ENCODE data around the gene SSRP1.

DNA sequence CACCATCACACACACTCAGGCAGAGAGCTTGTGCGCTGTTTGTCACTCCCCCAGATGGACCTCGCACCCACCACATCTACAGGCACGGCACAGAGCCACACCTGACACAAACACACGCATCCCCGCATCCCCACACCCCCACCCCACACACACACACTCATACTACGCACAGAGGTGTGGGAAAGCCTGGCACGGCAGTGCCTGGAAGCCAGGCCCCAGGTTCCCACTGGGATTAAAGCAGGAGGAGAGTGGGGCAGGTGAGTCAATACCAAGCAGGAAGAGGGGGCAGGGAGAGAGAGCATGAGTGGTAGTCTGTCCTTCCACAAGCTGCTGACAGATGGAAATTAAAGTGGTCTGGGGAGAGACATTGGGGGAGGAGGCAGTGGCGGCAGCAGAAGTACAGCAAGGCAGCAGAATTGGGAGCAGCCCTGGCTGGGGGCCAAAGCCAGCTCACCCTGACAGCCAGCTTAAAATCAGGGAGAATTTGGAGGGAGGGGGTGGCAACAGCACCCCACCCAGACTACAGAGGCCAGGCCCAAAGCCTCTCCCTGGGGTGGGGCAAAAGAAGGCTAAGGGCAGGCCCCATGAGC is 31.6 kb downstream of the SSRP1 start:
- TF ChIP-seq POLR2AphosphoS5 (IDR thresholded peaks at IDR 0.05; ENCODE audit: borderline replicate concordance, low read depth, low read length) = no peak
- no peak for TF ChIP-seq EZH2 (IDR thresholded peaks at IDR 0.05)

Data from SK-N-MC (cell line).